NCI-H2107 treated with DMSO at 0.1 percent for 48 hours (cell line): ENCODE measurements around the gene SORBS1.

Experiments
- DNase-seq: peaks from one replicate; lab custom pipeline; 2025; ENCODE audit not compliant: unreplicated experiment; lab: John Stamatoyannopoulos, UW

SORBS1 gene

GRCh38 chr10:95330966-95331453 is 230.2 kb downstream of the SORBS1 start:
- DNase-seq, result no peak

- DNase-seq, result no peak
Observed at GRCh38 chr10:95329296-95329695, 231.9 kb downstream of the SORBS1 start.

GRCh38 chr10:95328013-95328412 is 233.2 kb downstream of the SORBS1 start:
- DNase-seq, result no peak

GRCh38 chr10:95327367-95327766 is 233.8 kb downstream of the SORBS1 start:
- DNase-seq, result peak; percentile 72

- no peak for DNase-seq
Observed at GRCh38 chr10:95326396-95326795, 234.8 kb downstream of the SORBS1 start.

GRCh38 chr10:95325863-95326262 is 235.3 kb downstream of the SORBS1 start:
- DNase-seq, result no peak

GRCh38 chr10:95324436-95325268 is 236.5 kb downstream of the SORBS1 start:
- DNase-seq, result no peak

- DNase-seq, result no peak
Observed at GRCh38 chr10:95321554-95322301, 239.4 kb downstream of the SORBS1 start.

- DNase-seq, result no peak
Observed at GRCh38 chr10:95319239-95319638, 241.9 kb downstream of the SORBS1 start.

GRCh38 chr10:95315509-95315908 is 245.7 kb downstream of the SORBS1 start:
- DNase-seq, result no peak

- peak; percentile 65 for DNase-seq
Observed at GRCh38 chr10:95314192-95314918, 246.8 kb downstream of the SORBS1 start.

- DNase-seq, result no peak
Observed at GRCh38 chr10:95312986-95313495, 248.1 kb downstream of the SORBS1 start.

- DNase-seq, result no peak
Observed at GRCh38 chr10:95312257-95312656, 248.9 kb downstream of the SORBS1 start.

GRCh38 chr10:95309958-95310357 is 251.2 kb downstream of the SORBS1 start:
- no peak for DNase-seq

- no peak for DNase-seq
Observed at GRCh38 chr10:95308389-95309302, 252.5 kb downstream of the SORBS1 start.

GRCh38 chr10:95306851-95307250 is 254.3 kb downstream of the SORBS1 start:
- no peak for DNase-seq

GRCh38 chr10:95306318-95306650 is 254.9 kb downstream of the SORBS1 start:
- DNase-seq, result no peak

GRCh38 chr10:95305606-95306317 is 255.4 kb downstream of the SORBS1 start:
- no peak for DNase-seq

GRCh38 chr10:95304976-95305375 is 256.2 kb downstream of the SORBS1 start:
- DNase-seq, result no peak

GRCh38 chr10:95304463-95304862 is 256.7 kb downstream of the SORBS1 start:
- DNase-seq, result no peak
